Endodermal cell (in vitro differentiated cells): ENCODE data around the gene SLC12A8. TPM values are rescaled to one million over a fixed set of nuclear protein-coding genes. Genes with fewer than 3 reads are reported as not detected.

ENCODE experiments used
- DNase-seq: peaks from one replicate; pipeline ENCODE4 v3.0.0-alpha.2; 2017
- H3K27ac ChIP-seq: 2 replicates; pipeline ENCODE4 v1.5.1; 2013; ENCODE audit warnings: mild to moderate bottlenecking, low read depth, low read length, moderate library complexity
- H3K27me3 ChIP-seq: 2 replicates; pipeline ENCODE4 v1.6.1; 2013; ENCODE audit warnings: mild to moderate bottlenecking, low read length, moderate library complexity; ENCODE audit not compliant: insufficient read depth, control insufficient read depth, poor library complexity, severe bottlenecking
- H3K36me3 ChIP-seq: 2 replicates; pipeline ENCODE4 v1.7.0; 2013; ENCODE audit warnings: mild to moderate bottlenecking, low read length, moderate library complexity; ENCODE audit not compliant: control insufficient read depth, insufficient read depth
- H3K4me1 ChIP-seq: one replicate; pipeline ENCODE4 v1.7.0; 2013; ENCODE audit warnings: low read length; ENCODE audit not compliant: control insufficient read depth, insufficient read depth
- H3K4me3 ChIP-seq: 2 replicates; pipeline ENCODE4 v1.5.1; 2013; ENCODE audit warnings: mild to moderate bottlenecking, low read length, moderate library complexity
- H3K9ac ChIP-seq: 2 replicates; pipeline ENCODE4 v1.6.1; 2013; ENCODE audit warnings: mild to moderate bottlenecking, low read length, moderate library complexity; ENCODE audit not compliant: poor library complexity, severe bottlenecking; ENCODE audit errors: extremely low read depth
- H3K9me3 ChIP-seq: 2 replicates; pipeline ENCODE4 v1.6.1; 2013; ENCODE audit warnings: mild to moderate bottlenecking, low read length, moderate library complexity; ENCODE audit not compliant: control insufficient read depth
- H3K27ac Mint-ChIP-seq: 2 replicates; pipeline ENCODE4 v1.8.0; 2020; ENCODE audit warnings: mixed read lengths
- H3K27me3 Mint-ChIP-seq: 2 replicates; pipeline ENCODE4 v1.8.0; 2021; ENCODE audit warnings: mild to moderate bottlenecking, mixed read lengths; ENCODE audit not compliant: insufficient read depth
- H3K36me3 Mint-ChIP-seq: 2 replicates; pipeline ENCODE4 v1.8.0; 2020; ENCODE audit warnings: low read depth, mixed read lengths
- H3K4me1 Mint-ChIP-seq: 2 replicates; pipeline ENCODE4 v1.8.0; 2020; ENCODE audit warnings: mixed read lengths
- H3K4me3 Mint-ChIP-seq: 2 replicates; pipeline ENCODE4 v1.8.0; 2020; ENCODE audit warnings: mild to moderate bottlenecking, moderate library complexity, mixed read lengths
- H3K9me3 Mint-ChIP-seq: 2 replicates; pipeline ENCODE4 v1.8.0; 2020; ENCODE audit warnings: mild to moderate bottlenecking, mixed read lengths
- WGBS, 2 experiments: methylation state at CpG; one replicate each; pipeline versions ENCODE4 v1.1.5 to v1.1.7; 2013; ENCODE audit warnings: missing lambda C conversion rate in 2 of 2, mixed read lengths in 1 of 2; ENCODE audit not compliant: insufficient coverage in 1 of 2, insufficient read length in 1 of 2; 5-methylcytosine and 5-hydroxymethylcytosine counted together
- total RNA-seq, 2 donors: library from RNA; stranded (reverse); fragmentation: NEBNext Ultra II Directional in 1 of 2; extraction: Animal tissue kit (Norgen Biotek cat#: 25700) in 1 of 2; gene quantifications; 2 replicates in 1 of 2; 3 replicates in 1 of 2; pipeline ENCODE4 v1.2.1, GENCODE V29; 2021
- TF ChIP-seq, protein P1 (sequence below): fragments of 200-600 bp; sonication (generic); conservative IDR thresholded peaks from 2 replicates; pipeline ENCODE4 v1.5.0; 2021; ENCODE audit warnings: antibody characterized with exemption, mild to moderate bottlenecking

SLC12A8 gene
- total RNA-seq, 2 donors from 2014 or later: 17.3 to 18.6 TPM

DNA sequence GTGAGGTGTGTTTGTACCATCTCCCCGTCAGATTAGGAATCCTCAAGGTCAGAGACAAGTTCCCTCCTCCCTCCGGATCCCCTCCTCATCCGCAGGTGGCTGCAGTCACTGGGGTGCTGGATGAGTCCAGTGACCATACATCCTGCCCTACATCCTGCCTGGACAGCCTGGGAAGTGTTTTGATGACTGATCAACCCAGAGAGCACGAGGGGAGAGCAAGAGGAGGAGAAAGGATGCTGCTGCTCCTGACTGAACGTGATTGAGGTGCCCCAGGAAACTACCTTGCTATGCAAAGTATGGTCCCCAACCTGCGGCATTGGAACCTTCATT is 65.1 kb downstream of the SLC12A8 start:
- Mint-ChIP-seq H3K27me3 (peaks cover 7% of the 10 kb centered on the region), H3K4me1 (peaks cover 23% of the 10 kb centered on the region), H3K27ac (no peak overlapping the region), H3K4me3 (no peak overlapping the region), H3K9me3 (no peaks in the 10 kb centered on the region), H3K36me3 (no peaks in the 10 kb centered on the region)
- DNase-seq: no peak
- peaks cover 11% of the 10 kb centered on the region for H3K27me3 ChIP-seq
- WGBS, 2 experiments: 87 to 100% methylated on average over 3 to 6 of the region's 6 CpGs
- H3K4me1 ChIP-seq: peaks cover 9% of the 10 kb centered on the region
- H3K4me3 ChIP-seq: no peak overlapping the region
- no peaks in the 10 kb centered on the region for H3K9me3 ChIP-seq
- H3K36me3 ChIP-seq: no peaks in the 10 kb centered on the region
- H3K27ac ChIP-seq: no peak overlapping the region
- H3K9ac ChIP-seq: no peak overlapping the region
- TF ChIP-seq, protein P1, sequence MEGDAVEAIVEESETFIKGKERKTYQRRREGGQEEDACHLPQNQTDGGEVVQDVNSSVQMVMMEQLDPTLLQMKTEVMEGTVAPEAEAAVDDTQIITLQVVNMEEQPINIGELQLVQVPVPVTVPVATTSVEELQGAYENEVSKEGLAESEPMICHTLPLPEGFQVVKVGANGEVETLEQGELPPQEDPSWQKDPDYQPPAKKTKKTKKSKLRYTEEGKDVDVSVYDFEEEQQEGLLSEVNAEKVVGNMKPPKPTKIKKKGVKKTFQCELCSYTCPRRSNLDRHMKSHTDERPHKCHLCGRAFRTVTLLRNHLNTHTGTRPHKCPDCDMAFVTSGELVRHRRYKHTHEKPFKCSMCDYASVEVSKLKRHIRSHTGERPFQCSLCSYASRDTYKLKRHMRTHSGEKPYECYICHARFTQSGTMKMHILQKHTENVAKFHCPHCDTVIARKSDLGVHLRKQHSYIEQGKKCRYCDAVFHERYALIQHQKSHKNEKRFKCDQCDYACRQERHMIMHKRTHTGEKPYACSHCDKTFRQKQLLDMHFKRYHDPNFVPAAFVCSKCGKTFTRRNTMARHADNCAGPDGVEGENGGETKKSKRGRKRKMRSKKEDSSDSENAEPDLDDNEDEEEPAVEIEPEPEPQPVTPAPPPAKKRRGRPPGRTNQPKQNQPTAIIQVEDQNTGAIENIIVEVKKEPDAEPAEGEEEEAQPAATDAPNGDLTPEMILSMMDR: no peak

DNA sequence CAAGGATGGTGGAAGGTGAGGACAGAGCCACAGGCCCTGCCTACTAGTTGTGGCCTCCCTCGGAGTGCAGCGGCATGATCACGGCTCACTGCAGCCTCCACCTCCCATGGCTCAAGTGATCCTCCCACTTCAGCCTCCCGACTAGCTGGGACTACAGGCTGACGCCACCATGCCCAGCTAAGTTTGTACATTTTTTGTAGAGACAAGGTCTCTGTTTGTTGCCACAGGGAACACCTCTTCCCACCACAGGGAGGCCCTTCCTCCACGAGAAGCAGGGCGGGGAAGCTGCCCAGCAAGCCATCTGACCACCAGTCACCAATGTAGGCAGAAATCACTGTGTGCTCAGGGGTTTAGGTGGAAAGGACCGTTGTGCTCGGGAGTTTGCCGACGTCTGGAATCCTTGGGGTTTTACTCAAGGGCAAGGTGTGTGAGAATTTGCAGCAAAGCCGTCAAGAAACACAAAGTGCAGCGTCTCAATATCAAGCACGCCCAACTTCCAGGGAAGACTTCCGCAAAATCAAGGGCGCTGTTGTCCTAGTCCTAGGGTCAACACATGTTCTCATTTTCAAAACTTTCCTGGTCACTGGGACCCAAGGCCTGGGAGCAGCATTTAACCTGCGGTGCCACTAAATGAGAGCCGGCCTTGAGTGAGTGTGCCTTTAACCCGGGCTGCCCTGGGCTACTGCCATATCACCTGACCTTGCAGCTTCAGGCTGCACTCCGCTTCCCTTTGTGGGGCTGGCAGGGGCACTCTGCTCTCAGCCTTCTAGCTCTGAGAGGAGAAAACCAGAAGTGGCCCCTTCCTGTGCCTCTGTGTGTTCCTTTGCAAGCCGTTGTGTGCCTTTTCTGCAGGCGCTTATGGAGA is 65.7 kb downstream of the SLC12A8 start:
- Histone ChIP-seq H3K9me3 (no peaks in the 10 kb centered on the region), H3K4me1 (peaks cover 9% of the 10 kb centered on the region), H3K27me3 (peaks cover 17% of the 10 kb centered on the region), H3K36me3 (no peaks in the 10 kb centered on the region), H3K9ac (no peak overlapping the region), H3K4me3 (no peak overlapping the region), H3K27ac (no peak overlapping the region)
- Mint-ChIP-seq H3K4me3 (no peak overlapping the region), H3K4me1 (peaks cover 27% of the 10 kb centered on the region), H3K36me3 (no peaks in the 10 kb centered on the region), H3K27ac (no peak overlapping the region), H3K9me3 (no peaks in the 10 kb centered on the region), H3K27me3 (peaks cover 9% of the 10 kb centered on the region)
- 86 to 88% methylated on average over 17 to 22 of the region's 22 CpGs for WGBS, 2 experiments
- peak; percentile 62 for DNase-seq
- TF ChIP-seq, protein P1: no peak

- TF ChIP-seq, protein P1: no peak
- DNase-seq: no peak
- WGBS, 2 experiments: 84 to 96% methylated on average over 7 to 8 of the region's 10 CpGs
- H3K9me3 ChIP-seq: no peaks in the 10 kb centered on the region
- no peak overlapping the region for H3K4me3 ChIP-seq
- no peak overlapping the region for H3K27ac ChIP-seq
- H3K4me1 ChIP-seq: peaks cover 9% of the 10 kb centered on the region
- H3K27me3 ChIP-seq: peaks cover 17% of the 10 kb centered on the region
- Mint-ChIP-seq H3K4me1 (peaks cover 27% of the 10 kb centered on the region), H3K4me3 (no peak overlapping the region), H3K27ac (no peak overlapping the region), H3K9me3 (no peaks in the 10 kb centered on the region), H3K36me3 (no peaks in the 10 kb centered on the region), H3K27me3 (peaks cover 11% of the 10 kb centered on the region)
- H3K9ac ChIP-seq: no peak overlapping the region
- H3K36me3 ChIP-seq: no peaks in the 10 kb centered on the region
Measured at GRCh38 chr3:125145751-125146475, 66.6 kb downstream of the SLC12A8 start.
